ENCODE results near the gene NACC1. TPM values are rescaled to one million over a fixed set of nuclear protein-coding genes. Genes with fewer than 3 reads are reported as not detected.
A peak's percentile ranks its signal among the peaks of the same experiment; 100 is the strongest.

NACC1 gene
- total and polyA plus RNA-seq, 2 of the 13 experiments (the other 11 are each of a cell fraction or from before 2014, with no cell fraction given) = 31.8 to 42.3 TPM

GRCh38 chr19:13152974-13153568, 35.0 kb downstream of the NACC1 start (continued):
- TF ChIP-seq TIGD3 (CRISPR knock-in tag; IDR thresholded peaks at IDR 0.05; ENCODE audit: borderline replicate concordance) (no peak), EHMT2 (IDR thresholded peaks at IDR 0.05; ENCODE audit: borderline replicate concordance, low read depth, low read length) (no peak), FOSL2 (CRISPR knock-in tag; IDR thresholded peaks at IDR 0.05) (peak; percentile 32; the same call in 1 of the 2 replicates), ZSCAN31 (CRISPR knock-in tag; IDR thresholded peaks at IDR 0.05; ENCODE audit: low read depth) (peak; percentile 54; the same call in 1 of the 2 replicates), ZMYM4 (CRISPR knock-in tag; IDR thresholded peaks at IDR 0.05) (0 out of 2 replicates have a peak, but pooled peaks have one; percentile 22), ARID2 (CRISPR knock-in tag; IDR thresholded peaks at IDR 0.05; ENCODE audit: borderline replicate concordance) (0 out of 2 replicates have a peak, but pooled peaks have one; percentile 20), ZNF564 (CRISPR knock-in tag; IDR thresholded peaks at IDR 0.05) (no peak), PCBP1 (IDR thresholded peaks at IDR 0.05; ENCODE audit: borderline replicate concordance, low read depth, low read length) (peak; percentile 66; the same call in 1 of the 2 replicates), ZNF136 (CRISPR knock-in tag; IDR thresholded peaks at IDR 0.05; ENCODE audit: low read depth) (0 out of 2 replicates have a peak, but pooled peaks have one; percentile 30), ZNF354B (CRISPR knock-in tag; IDR thresholded peaks at IDR 0.05) (0 out of 2 replicates have a peak, but pooled peaks have one; percentile 47), E2F5 (CRISPR knock-in tag; conservative IDR thresholded peaks at IDR 0.05) (peak; percentile 37; the same call in 1 of the 2 replicates), HNRNPL (IDR thresholded peaks at IDR 0.05; ENCODE audit: low read depth, low read length) (0 out of 2 replicates have a peak, but pooled peaks have one; percentile 79), ZFP36L2 (CRISPR knock-in tag; IDR thresholded peaks at IDR 0.05) (peak; percentile 36; the same call in 1 of the 2 replicates)
- TF ChIP-seq, protein P1, sequence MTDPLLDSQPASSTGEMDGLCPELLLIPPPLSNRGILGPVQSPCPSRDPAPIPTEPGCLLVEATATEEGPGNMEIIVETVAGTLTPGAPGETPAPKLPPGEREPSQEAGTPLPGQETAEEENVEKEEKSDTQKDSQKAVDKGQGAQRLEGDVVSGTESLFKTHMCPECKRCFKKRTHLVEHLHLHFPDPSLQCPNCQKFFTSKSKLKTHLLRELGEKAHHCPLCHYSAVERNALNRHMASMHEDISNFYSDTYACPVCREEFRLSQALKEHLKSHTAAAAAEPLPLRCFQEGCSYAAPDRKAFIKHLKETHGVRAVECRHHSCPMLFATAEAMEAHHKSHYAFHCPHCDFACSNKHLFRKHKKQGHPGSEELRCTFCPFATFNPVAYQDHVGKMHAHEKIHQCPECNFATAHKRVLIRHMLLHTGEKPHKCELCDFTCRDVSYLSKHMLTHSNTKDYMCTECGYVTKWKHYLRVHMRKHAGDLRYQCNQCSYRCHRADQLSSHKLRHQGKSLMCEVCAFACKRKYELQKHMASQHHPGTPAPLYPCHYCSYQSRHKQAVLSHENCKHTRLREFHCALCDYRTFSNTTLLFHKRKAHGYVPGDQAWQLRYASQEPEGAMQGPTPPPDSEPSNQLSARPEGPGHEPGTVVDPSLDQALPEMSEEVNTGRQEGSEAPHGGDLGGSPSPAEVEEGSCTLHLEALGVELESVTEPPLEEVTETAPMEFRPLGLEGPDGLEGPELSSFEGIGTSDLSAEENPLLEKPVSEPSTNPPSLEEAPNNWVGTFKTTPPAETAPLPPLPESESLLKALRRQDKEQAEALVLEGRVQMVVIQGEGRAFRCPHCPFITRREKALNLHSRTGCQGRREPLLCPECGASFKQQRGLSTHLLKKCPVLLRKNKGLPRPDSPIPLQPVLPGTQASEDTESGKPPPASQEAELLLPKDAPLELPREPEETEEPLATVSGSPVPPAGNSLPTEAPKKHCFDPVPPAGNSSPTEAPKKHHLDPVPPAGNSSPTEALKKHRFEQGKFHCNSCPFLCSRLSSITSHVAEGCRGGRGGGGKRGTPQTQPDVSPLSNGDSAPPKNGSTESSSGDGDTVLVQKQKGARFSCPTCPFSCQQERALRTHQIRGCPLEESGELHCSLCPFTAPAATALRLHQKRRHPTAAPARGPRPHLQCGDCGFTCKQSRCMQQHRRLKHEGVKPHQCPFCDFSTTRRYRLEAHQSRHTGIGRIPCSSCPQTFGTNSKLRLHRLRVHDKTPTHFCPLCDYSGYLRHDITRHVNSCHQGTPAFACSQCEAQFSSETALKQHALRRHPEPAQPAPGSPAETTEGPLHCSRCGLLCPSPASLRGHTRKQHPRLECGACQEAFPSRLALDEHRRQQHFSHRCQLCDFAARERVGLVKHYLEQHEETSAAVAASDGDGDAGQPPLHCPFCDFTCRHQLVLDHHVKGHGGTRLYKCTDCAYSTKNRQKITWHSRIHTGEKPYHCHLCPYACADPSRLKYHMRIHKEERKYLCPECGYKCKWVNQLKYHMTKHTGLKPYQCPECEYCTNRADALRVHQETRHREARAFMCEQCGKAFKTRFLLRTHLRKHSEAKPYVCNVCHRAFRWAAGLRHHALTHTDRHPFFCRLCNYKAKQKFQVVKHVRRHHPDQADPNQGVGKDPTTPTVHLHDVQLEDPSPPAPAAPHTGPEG (CRISPR knock-in tag; IDR thresholded peaks at IDR 0.05) = peak; percentile 67; the same call in 1 of the 2 replicates
- TF ChIP-seq, protein P2, sequence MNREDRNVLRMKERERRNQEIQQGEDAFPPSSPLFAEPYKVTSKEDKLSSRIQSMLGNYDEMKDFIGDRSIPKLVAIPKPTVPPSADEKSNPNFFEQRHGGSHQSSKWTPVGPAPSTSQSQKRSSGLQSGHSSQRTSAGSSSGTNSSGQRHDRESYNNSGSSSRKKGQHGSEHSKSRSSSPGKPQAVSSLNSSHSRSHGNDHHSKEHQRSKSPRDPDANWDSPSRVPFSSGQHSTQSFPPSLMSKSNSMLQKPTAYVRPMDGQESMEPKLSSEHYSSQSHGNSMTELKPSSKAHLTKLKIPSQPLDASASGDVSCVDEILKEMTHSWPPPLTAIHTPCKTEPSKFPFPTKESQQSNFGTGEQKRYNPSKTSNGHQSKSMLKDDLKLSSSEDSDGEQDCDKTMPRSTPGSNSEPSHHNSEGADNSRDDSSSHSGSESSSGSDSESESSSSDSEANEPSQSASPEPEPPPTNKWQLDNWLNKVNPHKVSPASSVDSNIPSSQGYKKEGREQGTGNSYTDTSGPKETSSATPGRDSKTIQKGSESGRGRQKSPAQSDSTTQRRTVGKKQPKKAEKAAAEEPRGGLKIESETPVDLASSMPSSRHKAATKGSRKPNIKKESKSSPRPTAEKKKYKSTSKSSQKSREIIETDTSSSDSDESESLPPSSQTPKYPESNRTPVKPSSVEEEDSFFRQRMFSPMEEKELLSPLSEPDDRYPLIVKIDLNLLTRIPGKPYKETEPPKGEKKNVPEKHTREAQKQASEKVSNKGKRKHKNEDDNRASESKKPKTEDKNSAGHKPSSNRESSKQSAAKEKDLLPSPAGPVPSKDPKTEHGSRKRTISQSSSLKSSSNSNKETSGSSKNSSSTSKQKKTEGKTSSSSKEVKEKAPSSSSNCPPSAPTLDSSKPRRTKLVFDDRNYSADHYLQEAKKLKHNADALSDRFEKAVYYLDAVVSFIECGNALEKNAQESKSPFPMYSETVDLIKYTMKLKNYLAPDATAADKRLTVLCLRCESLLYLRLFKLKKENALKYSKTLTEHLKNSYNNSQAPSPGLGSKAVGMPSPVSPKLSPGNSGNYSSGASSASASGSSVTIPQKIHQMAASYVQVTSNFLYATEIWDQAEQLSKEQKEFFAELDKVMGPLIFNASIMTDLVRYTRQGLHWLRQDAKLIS (CRISPR knock-in tag; IDR thresholded peaks at IDR 0.05) = peak; percentile 59; the same call in 1 of the 2 replicates

Measured in HepG2 (cell line).